K562 (cell line): Measurements from ENCODE around the gene ZMIZ1. TPM values are rescaled to one million over a fixed set of nuclear protein-coding genes. Genes with fewer than 3 reads are reported as not detected.

Experiments used
- CEBPG ChIP-seq, 3 experiments: fragments of 200-800 bp in 1 of 3; sonication (Bioruptor generic) in 1 of 3; sonication (generic) in 1 of 3; formaldehyde crosslinking in 1 of 3; IDR thresholded peaks in 2 of 3; conservative IDR thresholded peaks in 1 of 3; 2 replicates each; pipeline versions ENCODE4 v1.6.1 to v1.8.0; 2016 to 2022; ENCODE audit warnings: missing compliant biosample characterization in 2 of 3, missing genetic modification characterization in 2 of 3, mild to moderate bottlenecking in 1 of 3, missing genetic modification reagents in 1 of 3
- DACH1 ChIP-seq: fragments of 450-650 bp; IDR thresholded peaks from 2 replicates; pipeline ENCODE4 v1.6.1; 2018; ENCODE audit not compliant: partially characterized antibody
- RFX1 ChIP-seq: fragments of 450-650 bp; IDR thresholded peaks from 2 replicates; pipeline ENCODE4 v1.6.1; 2016; ENCODE audit warnings: mild to moderate bottlenecking, moderate library complexity
- ZNF263 ChIP-seq: sonication (generic); formaldehyde crosslinking; IDR thresholded peaks from 2 replicates; pipeline ENCODE4 v1.8.0; 2022; ENCODE audit warnings: mild to moderate bottlenecking, missing genetic modification reagents, borderline replicate concordance
- ZNF785 ChIP-seq: fragments of 250-450 bp; sonication (Bioruptor Pico); IDR thresholded peaks from 2 replicates; pipeline ENCODE4 v1.4.0; 2020; ENCODE audit warnings: mild to moderate bottlenecking
- polyA plus RNA-seq, 8 experiments: library from polyadenylated mRNA; depleted of rRNA in 4 of 8; stranded (reverse) in 5 of 8; unstranded in 3 of 8; fragments of >200 nt; fragmentation: Nextera tagmentation in 2 of 8; fragmentation: Illumina TruSeq in 1 of 8; extraction: Ambion mirVana in 2 of 8; extraction: Trizol in 1 of 8; gene quantifications; 2 replicates each; pipeline versions ENCODE4 v1.2.1 to v1.2.3, GENCODE V29; 2011 to 2014; ENCODE audit warnings: inconsistent platforms in 1 of 8, missing spikeins in 1 of 8
- total RNA-seq, 7 experiments: library from RNA; depleted of rRNA in 6 of 7; stranded (reverse); fragments of >200 nt in 6 of 7; fragmentation: Illumina TruSeq in 2 of 7; extraction: Trizol in 2 of 7; gene quantifications; 2 replicates each; pipeline versions ENCODE4 v1.2.1 to v1.2.3, GENCODE V29; 2011 to 2021; ENCODE audit warnings: low replicate concordance in 1 of 7
- TF ChIP-seq, protein P1 (sequence below): fragments of 200-800 bp; sonication (Bioruptor generic); IDR thresholded peaks from 2 replicates; pipeline ENCODE4 v1.6.1; 2016; ENCODE audit warnings: missing genetic modification characterization, missing compliant biosample characterization
- TF ChIP-seq, protein P2 (sequence below): fragments of 150-350 bp; IDR thresholded peaks from 2 replicates; pipeline ENCODE4 v1.6.1; 2014; ENCODE audit warnings: low read depth, mild to moderate bottlenecking, low read length, borderline replicate concordance
- TF ChIP-seq, protein P3 (sequence below): fragments of 250-450 bp; sonication (Bioruptor Pico); IDR thresholded peaks from 2 replicates; pipeline ENCODE4 v1.8.0; 2021; ENCODE audit warnings: borderline replicate concordance, mild to moderate bottlenecking, moderate library complexity; ENCODE audit not compliant: poor library complexity, severe bottlenecking

ZMIZ1 gene
- total and polyA plus RNA-seq, 9 of the 15 experiments (the other 6 are each of a cell fraction or from before 2014, with no cell fraction given) = 1.0 to 37.3 (median 4.3) TPM

DNA sequence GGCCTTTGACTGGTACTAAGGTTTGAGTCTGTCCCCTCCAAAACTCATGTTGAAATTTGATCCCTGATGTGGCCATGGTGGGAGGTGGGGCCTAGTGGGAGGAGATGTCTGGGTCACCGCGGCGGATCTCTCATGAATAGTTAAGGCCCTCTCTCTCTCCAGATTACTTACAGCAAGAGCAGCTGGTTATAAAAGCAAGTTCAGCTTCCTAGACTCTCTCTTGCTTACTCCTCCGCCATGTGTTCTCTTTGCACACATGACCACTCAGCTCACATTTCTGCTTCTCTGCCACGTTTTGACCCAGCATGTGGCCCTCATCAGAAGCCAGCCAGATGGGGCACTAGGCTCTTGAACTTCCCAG lies 29.9 kb upstream of the ZMIZ1 start (continued):
- TF ChIP-seq ZNF263 (CRISPR knock-in tag) (no peak), CEBPG (CRISPR knock-in tag; IDR thresholded peaks at IDR 0.05) (no peak), CEBPG (tag; conservative IDR thresholded peaks at IDR 0.05 in 1 of 2, IDR thresholded peaks at IDR 0.05 in 1 of 2) (no peak), RFX1 (no peak), DACH1 (peak; percentile 27), ZNF785 (no peak)
- TF ChIP-seq, protein P1, sequence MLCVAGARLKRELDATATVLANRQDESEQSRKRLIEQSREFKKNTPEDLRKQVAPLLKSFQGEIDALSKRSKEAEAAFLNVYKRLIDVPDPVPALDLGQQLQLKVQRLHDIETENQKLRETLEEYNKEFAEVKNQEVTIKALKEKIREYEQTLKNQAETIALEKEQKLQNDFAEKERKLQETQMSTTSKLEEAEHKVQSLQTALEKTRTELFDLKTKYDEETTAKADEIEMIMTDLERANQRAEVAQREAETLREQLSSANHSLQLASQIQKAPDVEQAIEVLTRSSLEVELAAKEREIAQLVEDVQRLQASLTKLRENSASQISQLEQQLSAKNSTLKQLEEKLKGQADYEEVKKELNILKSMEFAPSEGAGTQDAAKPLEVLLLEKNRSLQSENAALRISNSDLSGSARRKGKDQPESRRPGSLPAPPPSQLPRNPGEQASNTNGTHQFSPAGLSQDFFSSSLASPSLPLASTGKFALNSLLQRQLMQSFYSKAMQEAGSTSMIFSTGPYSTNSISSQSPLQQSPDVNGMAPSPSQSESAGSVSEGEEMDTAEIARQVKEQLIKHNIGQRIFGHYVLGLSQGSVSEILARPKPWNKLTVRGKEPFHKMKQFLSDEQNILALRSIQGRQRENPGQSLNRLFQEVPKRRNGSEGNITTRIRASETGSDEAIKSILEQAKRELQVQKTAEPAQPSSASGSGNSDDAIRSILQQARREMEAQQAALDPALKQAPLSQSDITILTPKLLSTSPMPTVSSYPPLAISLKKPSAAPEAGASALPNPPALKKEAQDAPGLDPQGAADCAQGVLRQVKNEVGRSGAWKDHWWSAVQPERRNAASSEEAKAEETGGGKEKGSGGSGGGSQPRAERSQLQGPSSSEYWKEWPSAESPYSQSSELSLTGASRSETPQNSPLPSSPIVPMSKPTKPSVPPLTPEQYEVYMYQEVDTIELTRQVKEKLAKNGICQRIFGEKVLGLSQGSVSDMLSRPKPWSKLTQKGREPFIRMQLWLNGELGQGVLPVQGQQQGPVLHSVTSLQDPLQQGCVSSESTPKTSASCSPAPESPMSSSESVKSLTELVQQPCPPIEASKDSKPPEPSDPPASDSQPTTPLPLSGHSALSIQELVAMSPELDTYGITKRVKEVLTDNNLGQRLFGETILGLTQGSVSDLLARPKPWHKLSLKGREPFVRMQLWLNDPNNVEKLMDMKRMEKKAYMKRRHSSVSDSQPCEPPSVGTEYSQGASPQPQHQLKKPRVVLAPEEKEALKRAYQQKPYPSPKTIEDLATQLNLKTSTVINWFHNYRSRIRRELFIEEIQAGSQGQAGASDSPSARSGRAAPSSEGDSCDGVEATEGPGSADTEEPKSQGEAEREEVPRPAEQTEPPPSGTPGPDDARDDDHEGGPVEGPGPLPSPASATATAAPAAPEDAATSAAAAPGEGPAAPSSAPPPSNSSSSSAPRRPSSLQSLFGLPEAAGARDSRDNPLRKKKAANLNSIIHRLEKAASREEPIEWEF (CRISPR knock-in tag) = no peak
- TF ChIP-seq, protein P2, sequence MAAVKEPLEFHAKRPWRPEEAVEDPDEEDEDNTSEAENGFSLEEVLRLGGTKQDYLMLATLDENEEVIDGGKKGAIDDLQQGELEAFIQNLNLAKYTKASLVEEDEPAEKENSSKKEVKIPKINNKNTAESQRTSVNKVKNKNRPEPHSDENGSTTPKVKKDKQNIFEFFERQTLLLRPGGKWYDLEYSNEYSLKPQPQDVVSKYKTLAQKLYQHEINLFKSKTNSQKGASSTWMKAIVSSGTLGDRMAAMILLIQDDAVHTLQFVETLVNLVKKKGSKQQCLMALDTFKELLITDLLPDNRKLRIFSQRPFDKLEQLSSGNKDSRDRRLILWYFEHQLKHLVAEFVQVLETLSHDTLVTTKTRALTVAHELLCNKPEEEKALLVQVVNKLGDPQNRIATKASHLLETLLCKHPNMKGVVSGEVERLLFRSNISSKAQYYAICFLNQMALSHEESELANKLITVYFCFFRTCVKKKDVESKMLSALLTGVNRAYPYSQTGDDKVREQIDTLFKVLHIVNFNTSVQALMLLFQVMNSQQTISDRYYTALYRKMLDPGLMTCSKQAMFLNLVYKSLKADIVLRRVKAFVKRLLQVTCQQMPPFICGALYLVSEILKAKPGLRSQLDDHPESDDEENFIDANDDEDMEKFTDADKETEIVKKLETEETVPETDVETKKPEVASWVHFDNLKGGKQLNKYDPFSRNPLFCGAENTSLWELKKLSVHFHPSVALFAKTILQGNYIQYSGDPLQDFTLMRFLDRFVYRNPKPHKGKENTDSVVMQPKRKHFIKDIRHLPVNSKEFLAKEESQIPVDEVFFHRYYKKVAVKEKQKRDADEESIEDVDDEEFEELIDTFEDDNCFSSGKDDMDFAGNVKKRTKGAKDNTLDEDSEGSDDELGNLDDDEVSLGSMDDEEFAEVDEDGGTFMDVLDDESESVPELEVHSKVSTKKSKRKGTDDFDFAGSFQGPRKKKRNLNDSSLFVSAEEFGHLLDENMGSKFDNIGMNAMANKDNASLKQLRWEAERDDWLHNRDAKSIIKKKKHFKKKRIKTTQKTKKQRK = no peak
- TF ChIP-seq, protein P3, sequence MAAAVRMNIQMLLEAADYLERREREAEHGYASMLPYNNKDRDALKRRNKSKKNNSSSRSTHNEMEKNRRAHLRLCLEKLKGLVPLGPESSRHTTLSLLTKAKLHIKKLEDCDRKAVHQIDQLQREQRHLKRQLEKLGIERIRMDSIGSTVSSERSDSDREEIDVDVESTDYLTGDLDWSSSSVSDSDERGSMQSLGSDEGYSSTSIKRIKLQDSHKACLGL (CRISPR knock-in tag) = no peak
